Loucy (cell line): ENCODE data around the gene ASPDH.

Experiments used
- H2AFZ ChIP-seq: fragments of 200-600 bp; sonication (generic); 2 replicates; pipeline ENCODE4 v1.6.0; 2016; ENCODE audit warnings: antibody characterized with exemption, mild to moderate bottlenecking, low read length, moderate library complexity
- H3F3A ChIP-seq: fragments of 200-600 bp; 2 replicates; pipeline ENCODE4 v1.6.0; 2016; ENCODE audit warnings: antibody characterized with exemption, low read depth, mild to moderate bottlenecking
- H3K27me3 ChIP-seq: fragments of 200-600 bp; sonication (generic); 2 replicates; pipeline ENCODE4 v1.6.1; 2014; ENCODE audit warnings: low read length, mild to moderate bottlenecking; ENCODE audit not compliant: insufficient read depth, poor library complexity, severe bottlenecking
- H3K36me3 ChIP-seq: fragments of 200-600 bp; sonication (generic); 2 replicates; pipeline ENCODE4 v1.6.1; 2016; ENCODE audit warnings: low read length; ENCODE audit not compliant: insufficient read depth
- H3K4me1 ChIP-seq: fragments of 200-600 bp; sonication (generic); 2 replicates; pipeline ENCODE4 v1.5.1; 2014; ENCODE audit warnings: low read length, mild to moderate bottlenecking; ENCODE audit not compliant: insufficient read depth, poor library complexity, severe bottlenecking
- H3K4me2 ChIP-seq: fragments of 200-600 bp; sonication (generic); 2 replicates; pipeline ENCODE4 v1.6.0; 2014; ENCODE audit warnings: antibody characterized with exemption, low read length, low read depth, mild to moderate bottlenecking; ENCODE audit not compliant: poor library complexity, severe bottlenecking
- H3K4me3 ChIP-seq: fragments of 200-600 bp; sonication (generic); 2 replicates; pipeline ENCODE4 v1.5.1; 2014; ENCODE audit warnings: low read length, mild to moderate bottlenecking, mixed read lengths; ENCODE audit not compliant: poor library complexity, severe bottlenecking
- H3K79me2 ChIP-seq: fragments of 200-600 bp; sonication (generic); 2 replicates; pipeline ENCODE4 v1.6.1; 2014; ENCODE audit warnings: low read length; ENCODE audit not compliant: insufficient read depth
- H3K9ac ChIP-seq: fragments of 200-600 bp; sonication (generic); 2 replicates; pipeline ENCODE4 v1.6.0; 2014; ENCODE audit warnings: mild to moderate bottlenecking, low read depth, low read length, moderate library complexity; ENCODE audit not compliant: poor library complexity, severe bottlenecking
- H3K9me2 ChIP-seq: fragments of 200-600 bp; sonication (generic); replicated peaks from 2 replicates; pipeline ENCODE4 v1.6.1; 2016; ENCODE audit warnings: low read depth, low read length, mixed read lengths
- H3K9me3 ChIP-seq: fragments of 200-600 bp; sonication (generic); 2 replicates; pipeline ENCODE4 v1.6.1; 2014; ENCODE audit warnings: mild to moderate bottlenecking, antibody characterized with exemption, low read length, low read depth; ENCODE audit not compliant: insufficient read depth
- H4K20me1 ChIP-seq: fragments of 200-600 bp; sonication (generic); 2 replicates; pipeline ENCODE4 v1.6.0; 2014; ENCODE audit warnings: antibody characterized with exemption, low read length, mild to moderate bottlenecking; ENCODE audit not compliant: insufficient read depth, poor library complexity, severe bottlenecking
- CTCF ChIP-seq: fragments of 200-600 bp; sonication (generic); conservative IDR thresholded peaks from 2 replicates; pipeline ENCODE4 v1.5.1; 2014; ENCODE audit warnings: mild to moderate bottlenecking, antibody characterized with exemption, low read length
- EZH2phosphoT487 ChIP-seq: fragments of 200-600 bp; IDR thresholded peaks from 2 replicates; pipeline ENCODE4 v1.6.1; 2018; ENCODE audit warnings: antibody characterized with exemption, mild to moderate bottlenecking, moderate library complexity, borderline replicate concordance

ASPDH gene

GRCh38 chr19:50559636-50560035, 45.9 kb upstream of the ASPDH start:
- Histone ChIP-seq H3K9me2 (no peaks in the 10 kb centered on the region), H3K4me2 (no peak overlapping the region), H3K4me3 (no peak overlapping the region), H3K9me3 (no peaks in the 10 kb centered on the region), H2AFZ (no peak overlapping the region), H3F3A (no peaks in the 10 kb centered on the region), H3K27me3 (no peaks in the 10 kb centered on the region), H3K79me2 (no peaks in the 10 kb centered on the region), H3K4me1 (peaks cover 13% of the 10 kb centered on the region), H4K20me1 (no peaks in the 10 kb centered on the region), H3K9ac (no peak overlapping the region), H3K36me3 (no peaks in the 10 kb centered on the region)
- no peak for TF ChIP-seq CTCF
- no peak for TF ChIP-seq EZH2phosphoT487

GRCh38 chr19:50558449-50558848, 44.7 kb upstream of the ASPDH start:
- H3F3A ChIP-seq = no peaks in the 10 kb centered on the region
- H3K9ac ChIP-seq = no peak overlapping the region
- no peak overlapping the region for H3K4me3 ChIP-seq
- no peak overlapping the region for H3K4me2 ChIP-seq
- H3K9me2 ChIP-seq = no peaks in the 10 kb centered on the region
- H2AFZ ChIP-seq = no peak overlapping the region
- H4K20me1 ChIP-seq = no peaks in the 10 kb centered on the region
- H3K9me3 ChIP-seq = no peaks in the 10 kb centered on the region
- no peaks in the 10 kb centered on the region for H3K79me2 ChIP-seq
- peaks cover 13% of the 10 kb centered on the region for H3K4me1 ChIP-seq
- no peak for TF ChIP-seq CTCF
- no peak for TF ChIP-seq EZH2phosphoT487
- H3K27me3 ChIP-seq = no peaks in the 10 kb centered on the region
- no peaks in the 10 kb centered on the region for H3K36me3 ChIP-seq

- Histone ChIP-seq H3K4me2 (no peak overlapping the region), H3K9ac (no peak overlapping the region), H3F3A (no peaks in the 10 kb centered on the region), H3K79me2 (no peaks in the 10 kb centered on the region), H4K20me1 (no peaks in the 10 kb centered on the region), H3K9me3 (no peaks in the 10 kb centered on the region), H3K27me3 (no peaks in the 10 kb centered on the region), H3K36me3 (no peaks in the 10 kb centered on the region), H3K9me2 (no peaks in the 10 kb centered on the region), H3K4me3 (no peak overlapping the region), H3K4me1 (peaks cover 13% of the 10 kb centered on the region), H2AFZ (no peak overlapping the region)
- TF ChIP-seq EZH2phosphoT487 (no peak), CTCF (no peak)
These were observed 44.3 kb upstream of the ASPDH start for GRCh38 chr19:50558039-50558438.
